A673 (cell line): ENCODE measurements around the gene BRAT1.

Experiments
- EZH2 ChIP-seq: fragments of 200-600 bp; sonication (generic); IDR thresholded peaks from 2 replicates; pipeline ENCODE4 v1.6.1; 2017; ENCODE audit warnings: borderline replicate concordance, low read depth, mild to moderate bottlenecking, mixed read lengths, antibody characterized with exemption, low read length; ENCODE audit not compliant: poor library complexity, severe bottlenecking
- TF ChIP-seq, protein P1 (sequence below): fragments of 300-800, 200-600 bp; sonication (generic); conservative IDR thresholded peaks from 2 replicates; pipeline ENCODE4 v1.5.1; 2017; ENCODE audit warnings: low read depth, mild to moderate bottlenecking, antibody characterized with exemption, low read length, moderate library complexity, mixed read lengths

DNA sequence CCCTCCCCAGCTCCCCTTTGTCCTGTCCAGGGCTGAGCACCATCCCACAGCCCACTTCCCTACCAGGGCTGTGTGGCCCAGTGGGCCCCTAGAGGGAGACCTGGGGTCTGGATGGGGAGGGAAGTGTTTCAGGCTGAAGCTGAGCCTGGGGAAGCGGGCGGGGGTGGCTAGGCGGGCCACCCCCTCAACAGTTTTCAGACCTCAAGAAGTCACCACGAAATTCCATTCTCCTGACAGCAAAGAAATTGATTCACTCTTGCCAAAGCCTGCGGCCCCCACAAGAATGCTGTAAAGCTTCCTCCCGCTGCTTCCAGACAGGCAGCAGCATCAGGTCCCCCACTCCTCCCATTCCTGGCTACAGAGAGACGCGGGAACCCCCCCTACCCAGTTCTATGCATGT is 38.3 kb downstream of the BRAT1 start:
- TF ChIP-seq, protein P1, sequence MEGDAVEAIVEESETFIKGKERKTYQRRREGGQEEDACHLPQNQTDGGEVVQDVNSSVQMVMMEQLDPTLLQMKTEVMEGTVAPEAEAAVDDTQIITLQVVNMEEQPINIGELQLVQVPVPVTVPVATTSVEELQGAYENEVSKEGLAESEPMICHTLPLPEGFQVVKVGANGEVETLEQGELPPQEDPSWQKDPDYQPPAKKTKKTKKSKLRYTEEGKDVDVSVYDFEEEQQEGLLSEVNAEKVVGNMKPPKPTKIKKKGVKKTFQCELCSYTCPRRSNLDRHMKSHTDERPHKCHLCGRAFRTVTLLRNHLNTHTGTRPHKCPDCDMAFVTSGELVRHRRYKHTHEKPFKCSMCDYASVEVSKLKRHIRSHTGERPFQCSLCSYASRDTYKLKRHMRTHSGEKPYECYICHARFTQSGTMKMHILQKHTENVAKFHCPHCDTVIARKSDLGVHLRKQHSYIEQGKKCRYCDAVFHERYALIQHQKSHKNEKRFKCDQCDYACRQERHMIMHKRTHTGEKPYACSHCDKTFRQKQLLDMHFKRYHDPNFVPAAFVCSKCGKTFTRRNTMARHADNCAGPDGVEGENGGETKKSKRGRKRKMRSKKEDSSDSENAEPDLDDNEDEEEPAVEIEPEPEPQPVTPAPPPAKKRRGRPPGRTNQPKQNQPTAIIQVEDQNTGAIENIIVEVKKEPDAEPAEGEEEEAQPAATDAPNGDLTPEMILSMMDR: no peak
- no peak for TF ChIP-seq EZH2
